Parathyroid adenoma (tissue), 2 donors: ENCODE data around the gene TUSC2.

Source experiments
- H2AFZ ChIP-seq: fragments of 300-600 bp; sonication (generic); one replicate; pipeline ENCODE4 v1.7.0; 2017; ENCODE audit warnings: antibody characterized with exemption, mild to moderate bottlenecking
- H3K27ac ChIP-seq: fragments of 300-600 bp; sonication (generic); one replicate; pipeline ENCODE4 v1.7.0; 2017
- H3K27me3 ChIP-seq: fragments of 300-600 bp; sonication (generic); one replicate; pipeline ENCODE4 v1.7.0; 2017; ENCODE audit warnings: low read length; ENCODE audit not compliant: control insufficient read depth, insufficient read depth
- H3K36me3 ChIP-seq: fragments of 300-600 bp; sonication (generic); one replicate; pipeline ENCODE4 v1.7.0; 2017; ENCODE audit warnings: low read length; ENCODE audit not compliant: control insufficient read depth, insufficient read depth
- H3K4me1 ChIP-seq: fragments of 300-600 bp; sonication (generic); one replicate; pipeline ENCODE4 v1.7.0; 2017; ENCODE audit warnings: control low read depth
- H3K4me2 ChIP-seq: fragments of 300-600 bp; sonication (generic); one replicate; pipeline ENCODE4 v1.7.0; 2017; ENCODE audit warnings: low read length
- H3K4me3 ChIP-seq: fragments of 300-600 bp; sonication (generic); one replicate; pipeline ENCODE4 v1.7.0; 2017; ENCODE audit warnings: low read depth, low read length
- H3K79me2 ChIP-seq: fragments of 300-600 bp; sonication (generic); one replicate; pipeline ENCODE4 v1.7.0; 2017; ENCODE audit warnings: control low read depth
- H3K9ac ChIP-seq: fragments of 300-600 bp; sonication (generic); one replicate; pipeline ENCODE4 v1.7.0; 2017; ENCODE audit warnings: mild to moderate bottlenecking
- H3K9me3 ChIP-seq: fragments of 300-600 bp; sonication (generic); one replicate; pipeline ENCODE4 v1.7.0; 2017; ENCODE audit warnings: low read length; ENCODE audit not compliant: control insufficient read depth
- CTCF ChIP-seq: fragments of 300-600 bp; sonication (generic); IDR thresholded peaks from one replicate; pipeline ENCODE4 v1.7.0; 2017; ENCODE audit warnings: antibody characterized with exemption, mild to moderate bottlenecking
- donor health status: primary hyperparathyroidism.

Gene TUSC2

DNA sequence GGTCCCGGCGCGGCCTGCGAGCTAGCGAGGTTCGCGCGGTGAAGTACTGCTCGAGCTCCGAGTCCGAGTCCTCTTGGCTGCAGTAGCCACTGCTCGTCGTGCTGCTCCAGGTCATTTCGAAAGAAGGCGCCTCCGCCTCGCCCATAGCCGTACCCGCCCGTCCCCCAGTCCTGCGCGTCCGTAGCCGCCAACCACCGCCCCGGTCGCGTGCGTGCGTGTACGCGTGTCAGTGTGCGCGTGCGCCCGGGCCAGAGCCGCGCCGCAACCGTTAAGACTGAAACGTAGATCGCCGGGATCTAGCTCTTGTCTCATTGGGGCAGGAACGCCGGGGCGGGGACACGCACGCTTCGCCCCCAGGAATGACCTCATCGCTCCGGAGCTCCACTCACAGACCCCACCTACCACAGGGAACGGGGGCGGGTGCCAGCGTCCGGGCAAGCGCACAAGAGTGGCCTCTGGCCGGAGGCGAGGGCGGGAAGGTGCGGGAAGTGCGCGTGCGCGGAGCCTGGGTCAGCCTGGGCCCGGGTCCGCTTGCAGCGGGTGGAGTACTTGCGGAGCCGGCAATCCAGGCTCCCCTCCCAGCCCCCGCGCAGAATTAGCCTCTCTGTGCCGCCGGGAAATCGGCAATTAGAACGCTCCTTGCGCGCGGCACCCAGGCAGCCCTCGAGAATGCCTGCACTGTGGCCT, 9.3 kb upstream of the TUSC2 start:
- no peaks in the 10 kb centered on the region for H3K27me3 ChIP-seq
- peak overlapping the region; percentile 57 for H3K27ac ChIP-seq
- no peaks in the 10 kb centered on the region for H3K36me3 ChIP-seq
- H3K4me1 ChIP-seq = peaks cover 9% of the 10 kb centered on the region
- TF ChIP-seq CTCF = no peak
- peak overlapping the region; percentile 97 for H2AFZ ChIP-seq
- H3K9me3 ChIP-seq = no peaks in the 10 kb centered on the region
- no peaks in the 10 kb centered on the region for H3K79me2 ChIP-seq
- peak overlapping the region; percentile 100 for H3K4me2 ChIP-seq
- H3K9ac ChIP-seq = peak overlapping the region; percentile 49
- peak overlapping the region; percentile 76 for H3K4me3 ChIP-seq

- H2AFZ ChIP-seq = peak overlapping the region; percentile 97
- H3K79me2 ChIP-seq = no peaks in the 10 kb centered on the region
- peak overlapping the region; percentile 100 for H3K4me2 ChIP-seq
- peaks cover 9% of the 10 kb centered on the region for H3K4me1 ChIP-seq
- peak overlapping the region; percentile 57 for H3K27ac ChIP-seq
- H3K36me3 ChIP-seq = no peaks in the 10 kb centered on the region
- H3K9me3 ChIP-seq = no peaks in the 10 kb centered on the region
- H3K27me3 ChIP-seq = no peaks in the 10 kb centered on the region
- peak overlapping the region; percentile 76 for H3K4me3 ChIP-seq
- no peak overlapping the region for H3K9ac ChIP-seq
- TF ChIP-seq CTCF = no peak
Measured at GRCh38 chr3:50336452-50337174, 8.6 kb upstream of the TUSC2 start.

DNA sequence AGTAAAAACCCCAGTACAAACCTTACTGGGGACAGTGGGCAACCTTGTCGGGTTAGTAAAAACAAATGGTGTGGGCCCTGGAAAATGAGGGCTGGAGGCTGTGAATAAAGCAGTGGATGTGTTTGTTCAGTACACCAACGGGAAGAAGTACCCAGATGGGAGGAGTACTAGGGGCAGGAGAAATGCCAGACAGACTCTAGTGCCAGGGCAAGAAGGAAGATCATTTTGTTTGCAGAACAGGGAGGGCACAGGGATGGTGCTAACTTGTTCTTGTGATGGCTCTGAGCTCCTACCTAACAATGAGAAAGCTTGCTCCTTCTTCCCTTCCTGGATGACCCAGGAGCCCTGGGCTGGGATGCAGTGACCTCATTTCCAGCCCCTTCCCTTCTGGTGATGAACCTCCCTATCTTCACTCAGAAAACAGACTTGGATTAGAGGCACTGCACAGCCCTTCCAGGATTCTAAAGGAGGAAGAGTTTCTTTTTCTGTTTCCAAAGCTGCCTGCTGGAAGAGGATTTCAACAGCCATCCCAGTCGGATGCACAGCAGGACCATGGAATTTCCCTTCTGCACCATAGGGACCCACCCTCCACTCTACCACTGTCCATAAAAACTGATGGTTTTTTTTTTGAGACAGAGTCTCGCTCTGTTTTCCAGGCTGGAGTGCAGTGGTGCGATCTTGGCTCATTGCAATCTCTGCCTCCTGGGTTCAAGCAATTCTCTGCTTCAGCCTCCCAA, 6.5 kb upstream of the TUSC2 start:
- H3K4me1 ChIP-seq = peaks cover 9% of the 10 kb centered on the region

GRCh38 chr3:50333744-50334328, 5.8 kb upstream of the TUSC2 start:
- peaks cover 9% of the 10 kb centered on the region for H3K4me1 ChIP-seq
- no peak overlapping the region for H3K4me2 ChIP-seq
- H3K9ac ChIP-seq = no peak overlapping the region
- no peaks in the 10 kb centered on the region for H3K79me2 ChIP-seq
- H3K27me3 ChIP-seq = no peaks in the 10 kb centered on the region
- H2AFZ ChIP-seq = no peak overlapping the region
- H3K36me3 ChIP-seq = no peaks in the 10 kb centered on the region
- peak overlapping the region; percentile 57 for H3K27ac ChIP-seq
- TF ChIP-seq CTCF = no peak
- H3K9me3 ChIP-seq = no peaks in the 10 kb centered on the region
- H3K4me3 ChIP-seq = no peak overlapping the region

More for the DNA sequence above, 6.5 kb upstream of the TUSC2 start:
- Histone ChIP-seq H2AFZ (no peak overlapping the region), H3K79me2 (no peaks in the 10 kb centered on the region), H3K4me2 (no peak overlapping the region), H3K27me3 (no peaks in the 10 kb centered on the region), H3K36me3 (no peaks in the 10 kb centered on the region), H3K9ac (no peak overlapping the region), H3K27ac (peak overlapping the region; percentile 57), H3K4me3 (no peak overlapping the region), H3K9me3 (no peaks in the 10 kb centered on the region)
- TF ChIP-seq CTCF = no peak
